GM19468 (cell line): ENCODE data around the gene CELF4.
"Not testable (repeated sequence)": the region's sequence is repeated elsewhere in the genome, so short reads cannot be mapped to it uniquely, and the experiment has no call there.

Experiments used
- ATAC-seq: cut with Tn5 transposase; IDR thresholded peaks from one replicate; pipeline ENCODE4 v1.9.1; 2021; ENCODE audit warnings: mild to moderate bottlenecking, moderate library complexity, moderate number of reproducible peaks; ENCODE audit not compliant: unreplicated experiment; ENCODE audit errors: extremely low read depth

The CELF4 gene

DNA sequence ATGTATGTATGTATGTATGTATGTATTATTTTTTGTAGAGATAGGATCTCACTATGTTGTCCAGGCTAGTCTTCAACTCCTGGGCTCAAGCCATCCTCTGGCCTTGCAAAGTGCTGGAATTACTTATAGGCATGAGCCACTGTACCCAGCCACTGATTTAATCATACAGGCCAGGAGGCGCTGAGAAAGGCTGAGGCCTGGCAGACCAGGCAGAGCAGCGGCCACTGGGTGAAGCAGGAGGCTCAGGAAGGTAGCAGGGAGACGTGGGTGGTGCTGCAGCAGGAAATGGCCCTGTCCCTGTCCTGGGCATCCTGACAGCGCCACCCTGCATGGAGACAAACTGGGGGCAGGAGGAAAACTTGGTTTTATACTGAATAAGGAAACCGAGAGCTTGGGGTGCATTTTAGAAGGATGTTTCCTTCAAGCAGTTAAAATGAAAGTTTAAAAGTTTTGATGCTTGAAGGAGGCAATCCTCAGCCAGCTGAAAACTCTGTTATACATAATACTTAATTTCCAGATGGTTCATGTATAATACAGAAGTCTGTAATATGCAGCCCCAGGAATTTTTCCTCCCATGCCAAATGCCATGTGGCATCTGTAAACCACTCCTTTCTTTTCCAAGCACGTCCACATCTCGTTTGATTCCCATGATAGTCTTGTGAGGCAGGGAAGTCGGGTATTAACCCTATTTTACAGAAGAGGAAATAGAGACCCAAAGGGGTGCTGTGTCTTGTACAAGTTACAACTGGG is 182.4 kb downstream of the CELF4 start:
- no peak for ATAC-seq

DNA sequence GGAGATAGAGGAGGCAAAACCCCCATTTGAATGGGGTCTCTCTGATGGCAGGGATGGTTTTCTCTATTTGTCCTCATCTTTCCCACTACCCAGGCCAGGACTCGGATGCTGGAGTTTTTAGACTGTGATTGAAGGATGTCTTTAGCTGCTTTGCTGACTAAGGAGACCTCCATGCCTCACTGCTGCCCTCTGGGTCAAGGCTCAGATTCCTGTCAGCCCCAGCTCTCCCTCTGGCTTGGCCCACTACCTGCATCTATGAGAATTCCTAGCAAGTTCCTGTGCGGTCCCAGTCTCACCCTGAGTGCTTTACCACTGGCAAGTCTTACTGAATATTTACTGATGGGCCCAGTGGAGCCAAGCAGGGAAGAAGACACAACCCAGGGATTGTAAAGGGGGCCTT is 184.0 kb downstream of the CELF4 start:
- ATAC-seq: no peak

DNA sequence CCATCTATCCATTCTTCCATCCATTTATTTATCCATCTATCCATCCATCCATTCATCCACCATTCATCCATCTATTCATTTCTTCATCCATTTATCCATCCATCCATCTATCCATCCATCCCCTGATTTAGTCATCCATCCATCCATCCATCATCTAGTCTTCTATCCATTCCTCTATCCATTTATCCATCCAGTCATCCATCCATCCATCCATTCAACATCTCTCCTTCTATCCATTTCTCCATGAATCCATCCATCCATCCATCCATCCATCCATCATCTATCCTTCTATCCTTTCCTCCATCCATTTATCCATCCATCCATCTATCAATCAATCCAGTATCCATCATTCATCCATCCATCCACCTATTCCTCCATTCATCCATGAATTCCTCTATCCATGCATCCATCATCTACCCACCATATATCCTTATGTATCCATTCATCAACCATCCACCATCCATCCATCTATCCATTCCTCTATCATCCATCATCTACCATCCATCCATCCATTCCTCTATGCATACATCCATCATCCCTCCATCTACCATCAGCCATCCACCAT is 185.0 kb downstream of the CELF4 start:
- no peak for ATAC-seq

DNA sequence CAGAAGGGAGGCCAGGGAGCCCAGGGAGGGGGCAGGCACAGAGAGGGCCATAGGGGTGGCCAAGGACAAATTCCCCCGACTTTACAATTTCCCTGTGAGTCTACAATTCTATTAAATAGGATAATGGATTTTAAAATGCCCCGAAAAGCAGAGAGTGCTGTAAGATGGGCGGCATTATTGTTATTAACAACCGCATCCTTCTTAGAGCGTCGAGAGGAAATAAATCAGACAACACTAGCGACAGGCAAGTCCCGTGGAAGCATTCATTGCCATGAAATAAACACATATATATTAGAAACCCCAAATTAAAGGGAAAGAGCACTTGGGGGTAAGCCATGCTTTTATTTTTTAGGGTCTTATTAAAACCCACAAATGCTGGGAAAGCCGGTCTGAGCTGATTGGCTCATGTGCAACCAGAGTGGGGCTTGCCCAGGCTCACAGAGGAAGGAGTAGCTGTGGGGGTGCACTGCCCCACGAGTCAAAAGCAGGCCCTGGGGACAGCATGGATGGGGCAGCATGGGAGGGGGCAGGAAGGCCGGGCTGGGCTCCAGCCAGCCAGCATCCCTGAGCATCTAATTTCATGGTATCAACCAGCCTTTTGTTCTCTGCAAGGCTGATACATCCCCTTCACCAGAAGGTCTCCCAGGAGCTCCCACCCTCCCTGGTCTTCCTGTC is 187.1 kb downstream of the CELF4 start:
- ATAC-seq: no peak

DNA sequence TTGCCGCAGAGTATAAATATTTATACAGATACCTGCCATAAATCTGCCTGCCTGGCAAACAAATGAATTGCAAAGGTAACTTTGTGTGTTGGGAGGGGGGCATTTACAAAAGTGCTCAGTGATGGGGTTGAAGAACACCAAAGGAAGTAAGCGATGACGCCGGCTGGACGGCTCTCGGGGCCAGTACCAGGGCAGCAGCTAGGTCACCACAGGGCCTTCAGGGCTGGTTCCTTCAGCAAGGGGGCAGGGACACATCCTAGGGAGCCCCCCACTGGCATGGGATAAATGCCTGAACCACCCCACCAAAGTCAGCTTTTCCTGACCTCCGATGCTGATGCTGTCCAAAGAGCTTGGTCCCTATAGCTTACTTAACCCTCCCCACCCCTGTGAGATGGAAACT is 190.4 kb downstream of the CELF4 start:
- ATAC-seq: no peak

DNA sequence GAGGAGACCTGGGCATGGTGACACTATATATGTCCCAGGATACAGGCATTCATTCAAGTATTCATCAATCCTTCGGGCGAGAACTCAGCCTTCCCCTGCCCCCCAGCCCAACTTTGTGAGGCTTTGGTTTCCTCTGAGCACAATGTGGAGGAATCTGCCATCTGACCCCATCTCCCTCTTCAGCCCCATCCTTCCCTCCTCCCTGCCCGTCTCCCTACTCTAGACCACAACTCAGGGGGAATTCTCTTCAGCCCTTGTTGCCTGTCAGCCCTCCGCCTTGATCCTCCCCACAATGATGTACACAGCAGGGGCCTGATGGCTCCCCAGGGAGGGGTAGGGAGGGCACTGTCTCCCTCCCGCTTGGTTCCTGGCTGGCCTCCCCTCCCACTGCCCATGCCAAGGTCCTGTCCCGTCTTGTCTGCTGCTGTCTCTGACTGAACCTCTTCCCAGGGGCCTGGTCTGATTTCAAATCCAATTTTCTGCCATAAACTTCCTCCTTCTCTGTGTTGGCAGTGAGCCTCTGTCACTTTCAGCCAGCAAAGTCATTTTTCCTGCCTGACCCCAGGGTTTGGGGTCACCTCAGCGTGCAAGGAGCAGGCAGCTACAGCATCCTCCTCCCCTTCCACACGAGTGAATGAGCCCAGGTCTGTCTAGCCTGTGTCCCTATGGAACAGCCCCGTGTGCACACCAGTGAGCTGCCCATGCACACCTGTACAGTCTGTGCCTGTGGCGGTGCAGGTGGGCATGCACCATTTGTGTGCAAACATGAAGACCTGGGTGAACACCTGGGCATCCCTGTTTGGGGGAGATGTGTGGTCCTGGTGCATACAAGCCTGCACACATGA is 197.3 kb downstream of the CELF4 start:
- no peak for ATAC-seq

DNA sequence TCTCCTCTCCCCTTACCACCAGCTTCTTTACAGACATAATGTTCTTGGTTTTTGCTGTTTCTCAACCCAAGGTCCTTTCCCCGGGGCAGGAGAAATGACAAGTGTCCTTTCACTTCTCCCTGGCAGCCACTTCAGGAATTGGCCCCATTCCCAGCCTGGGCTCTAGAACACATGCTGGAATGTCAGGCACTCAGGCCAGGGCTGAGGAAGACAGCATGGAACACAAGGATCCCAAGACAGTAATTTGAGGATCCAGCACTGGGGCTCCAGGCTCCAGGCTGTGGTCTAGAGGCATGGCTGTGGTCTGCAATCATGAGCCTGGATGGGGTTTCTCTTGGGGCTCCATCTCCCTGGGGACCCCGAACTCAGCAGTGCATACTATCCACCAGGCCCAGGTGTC is 201.4 kb downstream of the CELF4 start:
- ATAC-seq: no peak

DNA sequence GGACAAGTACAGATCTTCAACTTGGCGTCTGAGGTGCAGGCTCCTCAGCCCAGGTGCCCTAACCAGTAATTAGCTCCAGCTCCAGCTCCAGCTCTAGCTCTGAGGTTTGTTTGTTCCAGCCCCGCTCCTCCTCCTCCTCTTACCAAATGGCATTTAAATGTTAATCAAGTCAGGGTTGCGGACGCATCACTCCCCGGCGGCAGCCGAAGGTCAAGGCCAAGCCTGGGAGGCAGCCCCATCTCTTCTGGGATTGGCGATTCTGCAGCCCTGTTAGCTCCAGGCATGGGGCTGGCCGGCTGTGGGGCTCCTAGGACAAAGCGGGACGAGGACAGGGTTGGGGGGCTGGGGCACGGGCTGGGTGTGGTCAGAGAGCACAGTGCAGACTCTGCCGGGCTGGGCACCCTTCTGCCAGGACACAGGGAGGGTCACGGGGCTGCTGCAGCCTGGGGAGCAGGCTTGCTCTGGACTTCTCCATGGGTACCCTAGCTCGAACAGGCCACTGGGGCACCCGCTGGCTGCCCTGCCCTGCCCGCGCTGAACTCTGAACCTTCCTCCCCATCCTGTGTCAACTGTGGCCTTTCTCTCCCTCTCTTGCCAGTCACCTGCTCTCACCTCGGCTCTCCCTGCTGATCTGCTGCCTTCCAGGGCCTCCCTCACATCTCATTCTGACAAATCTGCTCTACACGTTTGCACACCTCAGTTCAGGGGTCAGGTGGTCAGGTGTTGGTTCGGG is 203.3 kb downstream of the CELF4 start:
- no peak for ATAC-seq

DNA sequence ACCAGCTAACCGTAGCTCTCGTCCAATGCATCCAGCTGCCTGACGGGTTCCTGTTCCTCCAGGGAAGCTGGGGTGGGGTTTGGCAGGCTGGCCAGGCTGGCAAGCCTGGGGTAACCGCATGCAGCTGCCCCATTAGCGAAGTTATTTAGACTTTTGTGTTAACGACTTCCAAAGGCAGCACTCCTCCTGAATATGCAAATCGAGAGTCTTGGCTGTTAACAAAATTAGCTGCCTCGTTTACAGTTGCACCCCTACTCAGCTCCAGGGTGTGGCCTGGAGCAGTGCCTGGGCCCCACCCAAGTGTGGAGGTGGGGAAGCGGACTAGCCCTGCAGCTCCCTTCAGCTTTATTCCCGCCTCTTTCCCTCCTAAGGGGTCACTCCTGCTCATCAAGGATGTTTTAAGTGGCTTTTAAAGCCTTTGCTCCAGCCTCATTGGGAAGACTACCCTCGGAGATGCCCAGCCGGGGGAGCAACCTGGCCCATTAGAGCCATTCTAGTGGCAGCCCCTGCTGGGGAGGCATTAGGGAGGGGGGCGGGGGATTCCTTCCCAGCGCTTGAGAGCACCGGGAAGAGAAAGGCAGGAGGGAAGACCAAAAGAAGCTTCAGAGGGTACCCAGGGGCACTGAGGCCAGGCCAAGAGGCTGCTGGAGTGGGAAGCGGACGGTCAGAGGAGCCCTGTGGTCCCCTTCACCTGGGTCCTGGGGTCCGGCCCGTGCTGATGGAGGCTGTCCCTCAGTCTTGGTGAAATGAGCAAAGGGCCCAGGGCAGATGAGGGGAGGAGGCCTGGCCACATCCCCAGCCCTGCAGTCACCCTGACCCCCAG is 204.1 kb downstream of the CELF4 start:
- no peak for ATAC-seq

DNA sequence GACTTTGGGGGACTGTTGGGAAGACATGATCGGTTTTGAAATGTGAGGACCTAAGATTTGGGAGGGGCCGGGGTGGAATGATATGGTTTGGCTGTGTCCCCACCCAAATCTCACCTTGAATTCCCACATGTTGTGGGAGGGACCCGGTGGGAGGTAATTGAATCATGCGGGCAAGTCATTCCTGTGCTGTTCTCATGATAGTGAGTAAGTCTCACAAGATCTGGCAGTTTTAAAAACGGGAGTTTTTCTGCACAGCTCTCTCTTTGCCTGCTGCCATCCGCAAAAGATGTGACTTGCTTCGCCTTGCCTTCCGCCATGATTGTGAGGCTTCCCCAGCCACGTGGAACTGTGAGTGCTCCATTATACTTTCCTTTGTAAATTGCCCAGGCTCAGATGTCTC is 207.5 kb downstream of the CELF4 start:
- not testable (repeated sequence) for ATAC-seq

DNA sequence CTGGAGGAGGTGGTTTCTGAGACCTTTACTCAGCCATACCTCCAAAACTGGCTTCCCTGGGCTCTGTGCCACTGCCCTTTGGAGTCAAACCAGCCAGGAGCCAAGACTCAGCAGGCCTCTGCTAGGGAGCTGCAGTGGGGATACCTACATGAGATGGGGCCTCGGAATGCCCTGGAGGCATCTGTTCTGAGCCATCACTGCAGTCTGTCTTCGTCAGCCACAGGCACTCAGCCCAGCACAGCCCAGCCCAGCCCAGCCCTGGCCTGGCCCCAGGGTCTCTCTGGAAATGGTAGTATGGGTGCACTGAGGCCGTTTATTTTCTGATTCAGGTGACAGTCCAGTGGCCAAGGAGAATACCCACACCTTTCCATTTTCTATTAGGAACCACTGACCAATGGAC is 209.8 kb downstream of the CELF4 start:
- no peak for ATAC-seq

DNA sequence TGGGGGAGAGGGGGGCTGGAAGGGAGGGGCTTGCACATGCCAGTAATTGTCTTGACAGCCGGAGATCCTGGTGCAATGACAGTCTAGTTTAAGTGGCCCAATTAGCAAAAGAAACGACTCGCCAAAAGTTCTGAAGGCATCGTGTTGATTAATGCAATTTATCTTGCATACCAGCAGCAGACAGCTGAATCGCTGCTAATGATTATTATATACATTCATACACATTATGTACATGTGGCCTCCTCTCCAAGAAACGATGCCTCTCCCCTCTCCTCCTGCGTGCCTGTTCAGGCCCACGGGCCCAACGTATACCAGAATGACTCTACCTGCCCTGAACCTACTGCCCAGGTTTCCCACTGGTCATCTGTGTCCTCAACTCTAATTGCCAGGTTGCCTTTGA is 214.5 kb downstream of the CELF4 start:
- ATAC-seq: no peak

DNA sequence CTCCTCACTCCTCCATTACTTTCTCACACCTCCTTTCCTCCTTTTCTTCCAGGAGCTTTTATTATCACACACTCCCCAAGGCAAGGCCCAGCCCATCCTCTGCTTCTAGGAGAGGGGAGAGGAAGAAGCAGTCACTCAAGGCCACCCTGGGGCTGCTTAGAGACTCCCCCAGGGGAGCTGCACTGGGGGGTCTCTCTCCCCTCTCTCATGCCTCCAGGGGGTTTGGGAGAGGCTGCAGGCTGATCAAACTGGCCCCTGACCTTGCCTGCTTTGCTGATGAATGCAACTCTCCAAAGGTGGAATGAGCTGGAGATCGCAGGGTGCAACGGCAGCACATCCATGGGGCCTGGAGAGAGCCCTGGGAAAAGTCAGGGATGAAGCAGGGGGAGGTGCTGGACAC is 216.9 kb downstream of the CELF4 start:
- no peak for ATAC-seq

DNA sequence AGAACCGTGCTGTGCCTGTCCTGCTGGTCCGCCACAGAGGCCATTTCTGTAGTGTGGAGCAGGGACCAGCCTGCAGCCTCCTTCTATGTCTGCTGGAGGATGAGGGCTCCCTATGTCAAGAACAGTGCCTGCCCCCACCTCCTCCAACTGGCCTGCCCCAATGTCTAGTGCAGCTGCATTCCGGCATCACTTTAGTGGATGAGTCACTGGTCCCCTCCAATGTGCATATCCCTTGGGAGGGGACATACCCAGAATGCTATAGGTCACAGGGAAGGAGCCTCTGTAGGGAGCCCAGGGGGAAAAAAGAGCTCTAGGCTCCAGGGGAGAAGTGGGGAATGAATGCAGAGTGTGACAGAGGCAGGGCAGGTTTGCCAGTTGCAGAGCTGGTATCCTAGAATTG is 219.6 kb downstream of the CELF4 start:
- ATAC-seq: no peak

DNA sequence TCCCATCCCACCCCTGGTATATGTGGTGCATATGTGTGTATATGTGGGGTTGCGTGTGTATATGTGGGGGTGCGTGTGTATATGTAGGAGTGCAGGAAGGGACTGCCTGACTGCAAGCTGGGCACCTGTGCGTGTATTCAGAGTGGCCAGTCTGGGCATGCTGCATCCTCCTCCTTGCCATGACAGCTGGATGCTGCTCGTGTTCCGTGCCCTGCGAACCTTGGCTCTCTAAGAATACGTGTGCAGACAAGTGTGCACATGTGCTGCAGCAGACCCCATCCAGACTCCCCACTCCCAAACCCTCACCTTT is 222.1 kb downstream of the CELF4 start:
- ATAC-seq: no peak

DNA sequence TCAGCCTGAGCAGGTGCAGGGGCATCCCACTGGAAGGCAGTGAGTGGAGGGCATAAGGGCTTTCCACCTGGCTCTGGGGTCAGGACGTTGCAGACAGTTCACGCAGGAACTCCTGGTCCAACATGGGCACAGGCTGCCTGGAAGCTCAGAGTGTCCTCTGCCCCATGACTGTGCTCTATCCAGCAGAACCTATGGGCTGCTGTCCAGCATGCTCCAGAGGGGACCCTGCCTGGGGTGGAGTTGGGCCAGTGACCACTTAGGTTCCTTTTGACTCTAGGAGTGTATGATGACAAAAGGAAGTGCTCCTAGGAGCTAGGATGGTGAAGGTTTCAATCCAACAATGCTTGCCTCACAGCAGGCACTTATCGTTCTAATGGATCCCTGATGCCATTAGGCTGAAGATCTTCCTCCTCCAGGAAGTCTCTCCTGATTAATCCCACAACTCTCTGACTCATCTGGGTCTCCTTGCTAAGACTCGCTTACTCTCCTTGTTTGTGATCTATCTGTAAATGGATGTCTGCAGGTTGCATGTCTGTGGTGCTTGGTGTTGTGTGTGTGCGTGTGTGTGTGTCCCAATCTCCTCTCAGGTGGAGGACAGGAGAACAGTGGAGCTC is 224.0 kb downstream of the CELF4 start:
- ATAC-seq: no peak

DNA sequence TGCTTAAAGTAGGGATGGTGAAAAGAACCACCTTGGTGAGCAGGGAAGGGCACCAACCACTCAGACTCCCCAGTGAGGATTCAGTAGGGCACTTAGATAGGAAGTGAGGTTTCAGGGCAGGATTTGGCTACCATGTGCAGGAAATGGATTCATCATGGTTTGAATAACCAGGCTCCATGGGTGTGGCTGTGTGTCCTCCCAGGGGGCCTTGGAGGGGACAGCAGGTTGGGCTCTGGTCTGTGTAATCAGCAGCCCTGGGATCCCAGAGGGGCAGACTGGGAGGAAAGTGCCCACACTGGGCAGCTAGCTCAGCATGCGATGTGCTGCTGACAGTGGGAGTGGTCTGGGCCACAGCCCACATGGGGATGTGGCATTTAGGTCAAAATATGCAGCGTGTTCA is 224.6 kb downstream of the CELF4 start:
- no peak for ATAC-seq

DNA sequence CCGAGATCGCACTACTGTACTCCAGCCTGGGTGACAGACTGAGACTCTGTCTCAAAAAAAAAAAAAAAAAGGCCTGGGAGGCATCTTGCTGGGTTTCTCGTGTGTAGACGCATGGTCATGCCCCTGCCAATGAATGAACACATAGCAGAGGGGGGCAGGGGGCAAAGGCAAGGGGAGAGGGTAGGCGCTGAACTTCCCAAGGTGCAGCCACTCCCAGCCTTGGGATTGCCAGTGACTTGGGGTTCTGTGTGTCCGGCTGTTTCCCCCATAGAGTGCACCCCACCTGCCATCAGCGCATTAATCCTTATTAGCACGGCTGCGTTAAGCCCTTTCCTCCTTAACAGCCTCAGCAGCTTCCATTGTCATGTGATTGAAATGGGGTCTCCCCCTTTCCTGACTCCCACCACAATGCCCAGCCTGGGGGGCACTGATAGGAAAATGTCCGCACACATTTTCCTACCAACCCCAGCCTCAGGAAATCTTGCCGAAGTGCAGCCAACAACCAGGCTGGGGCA is 225.8 kb downstream of the CELF4 start:
- no peak for ATAC-seq
